Caki2 (cell line): Measurements from ENCODE around the gene ATXN1. TPM values are rescaled to one million over a fixed set of nuclear protein-coding genes. Genes with fewer than 3 reads are reported as not detected.

ENCODE experiments used
- DNase-seq: peaks from one replicate; pipeline ENCODE4 v3.0.0-alpha.2; 2015; ENCODE audit warnings: low read depth
- in situ Hi-C: cut with HindIII; loops from 2 replicates; pipeline ENCODE4 v1.10.0; 2016; ENCODE audit warnings: low sequenced_read_pairs, low pct_unique_long_range_greater_than_20kb, mixed read lengths
- total RNA-seq: library from RNA; depleted of rRNA; stranded (reverse); fragments of >200 nt; shearing (Covaris generic); gene quantifications from 2 replicates; pipeline ENCODE4 v1.2.3, GENCODE V29; 2014; ENCODE audit warnings: low replicate concordance

ATXN1 gene
- total RNA-seq, 1 experiment from 2014 or later: 23.8 TPM

DNA sequence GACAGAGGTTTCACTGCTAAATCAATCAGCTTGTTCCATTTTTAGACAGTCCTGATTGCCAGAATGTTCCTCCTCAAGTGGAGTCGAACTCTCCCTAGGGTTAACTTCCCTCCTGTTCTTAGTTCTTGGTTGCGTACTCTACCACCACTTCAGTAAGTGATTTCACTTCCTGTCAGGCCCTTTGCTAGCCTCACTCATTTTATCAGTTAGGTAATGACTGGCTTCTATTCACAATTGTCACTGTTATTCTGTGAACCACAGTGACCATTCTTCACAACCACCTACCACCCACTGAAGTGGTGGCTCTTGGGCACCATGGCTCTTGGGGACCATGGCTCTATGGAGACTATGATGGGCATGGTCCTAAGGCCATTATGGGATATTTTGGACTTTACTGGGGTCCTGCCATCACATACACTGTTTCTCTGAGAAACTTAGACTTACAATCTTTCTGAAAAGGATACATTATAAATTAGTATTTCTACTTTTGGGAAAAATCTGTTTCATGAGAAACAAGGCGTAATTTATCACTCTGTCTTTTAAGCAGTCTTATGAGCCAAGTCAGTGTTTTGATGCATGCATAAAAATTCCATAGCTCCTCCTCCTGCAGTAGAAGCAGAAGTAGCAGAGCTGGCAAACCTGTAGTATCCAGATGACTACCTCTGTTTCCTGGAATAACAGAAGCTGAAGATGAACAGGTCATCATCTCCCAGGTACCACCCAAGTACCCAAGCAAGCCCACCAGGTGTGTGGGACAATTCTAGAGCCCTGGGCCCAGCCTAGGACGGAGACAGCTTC, 66.3 kb downstream of the ATXN1 start:
- in situ Hi-C loops: no loop called here
- DNase-seq: no peak

DNA sequence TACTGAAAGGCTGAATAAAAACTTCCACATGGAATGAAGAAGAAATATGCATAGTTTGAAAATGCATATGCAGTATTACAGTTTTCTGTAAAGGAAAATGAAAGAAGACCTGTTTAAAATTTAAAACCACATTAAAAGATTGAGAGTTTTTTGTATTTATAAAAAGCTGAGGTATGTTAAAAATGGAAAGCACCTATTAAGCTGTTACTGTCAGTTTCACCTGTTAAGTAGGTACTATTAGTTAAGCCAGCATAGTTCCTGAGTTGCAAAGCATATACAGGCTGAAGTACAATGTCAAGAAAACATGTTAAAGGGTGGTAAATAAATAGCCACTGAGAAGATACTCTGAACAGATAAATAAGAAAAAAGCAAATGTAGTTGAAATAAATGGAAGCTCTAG, 69.9 kb downstream of the ATXN1 start:
- in situ Hi-C loops: no loop called here
- no peak for DNase-seq

DNA sequence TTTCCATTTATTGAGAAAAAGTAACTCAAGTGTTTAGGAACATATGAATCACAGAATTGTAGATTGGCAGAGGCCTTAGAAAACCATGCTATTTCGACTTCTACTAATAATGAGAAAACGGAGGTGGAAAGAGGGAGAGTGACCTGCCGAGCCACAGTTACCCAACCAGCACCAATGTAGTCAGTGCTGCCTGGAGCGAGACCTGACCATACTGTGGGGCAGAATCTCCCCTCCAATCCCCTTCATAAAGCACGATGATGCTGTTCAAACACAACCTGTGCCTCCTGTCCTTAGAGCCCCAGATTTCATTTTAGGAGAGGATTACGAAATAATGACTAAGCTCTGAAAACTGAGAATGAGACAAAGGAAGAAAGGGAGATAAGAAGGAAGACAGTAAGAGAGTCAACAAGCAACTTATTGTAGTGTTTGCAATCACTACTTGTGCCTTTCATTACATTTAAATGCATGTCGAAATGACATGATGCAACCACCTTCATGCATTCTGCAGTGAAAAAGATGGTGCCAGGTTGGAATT, 70.6 kb downstream of the ATXN1 start:
- DNase-seq: no peak
- in situ Hi-C loops: no loop called here

DNA sequence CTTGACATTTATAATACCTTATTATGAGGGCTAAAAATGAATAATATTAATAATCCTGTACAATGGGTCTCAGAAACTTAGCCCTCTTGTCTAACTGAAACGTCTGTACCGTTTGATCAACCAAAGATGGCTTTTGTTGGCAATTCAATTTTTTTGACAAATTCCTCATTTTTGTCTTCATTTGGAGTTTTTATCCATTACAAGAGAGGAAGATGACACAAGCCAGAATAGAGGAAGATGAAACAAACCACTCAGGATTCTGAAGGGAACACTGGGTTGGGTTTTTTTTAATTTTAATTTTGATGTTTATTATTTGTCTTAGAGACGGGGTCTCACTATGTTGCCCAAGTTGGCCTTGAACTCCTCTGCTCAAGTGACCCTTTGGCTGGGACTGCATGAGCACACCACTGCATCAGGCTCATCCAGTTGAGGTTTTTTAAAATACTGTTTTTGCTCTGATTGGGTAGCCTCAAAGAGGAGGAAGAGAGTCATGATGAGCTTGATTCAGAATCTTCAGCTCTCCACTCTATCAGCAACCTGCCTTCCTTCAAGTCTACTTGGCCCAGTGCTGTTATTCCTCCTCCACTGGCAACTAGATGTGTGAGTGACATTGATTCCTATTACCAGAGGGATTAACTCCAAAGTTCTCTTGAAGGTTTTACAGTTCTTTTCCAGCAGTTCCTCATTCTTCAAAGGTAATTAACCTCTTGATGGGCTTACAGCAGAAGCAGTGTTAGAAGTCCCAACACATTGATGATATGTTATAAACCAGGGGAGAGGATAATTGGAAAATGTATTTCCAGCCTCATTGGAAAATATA, 71.3 kb downstream of the ATXN1 start:
- in situ Hi-C loops: no loop called here
- no peak for DNase-seq

DNA sequence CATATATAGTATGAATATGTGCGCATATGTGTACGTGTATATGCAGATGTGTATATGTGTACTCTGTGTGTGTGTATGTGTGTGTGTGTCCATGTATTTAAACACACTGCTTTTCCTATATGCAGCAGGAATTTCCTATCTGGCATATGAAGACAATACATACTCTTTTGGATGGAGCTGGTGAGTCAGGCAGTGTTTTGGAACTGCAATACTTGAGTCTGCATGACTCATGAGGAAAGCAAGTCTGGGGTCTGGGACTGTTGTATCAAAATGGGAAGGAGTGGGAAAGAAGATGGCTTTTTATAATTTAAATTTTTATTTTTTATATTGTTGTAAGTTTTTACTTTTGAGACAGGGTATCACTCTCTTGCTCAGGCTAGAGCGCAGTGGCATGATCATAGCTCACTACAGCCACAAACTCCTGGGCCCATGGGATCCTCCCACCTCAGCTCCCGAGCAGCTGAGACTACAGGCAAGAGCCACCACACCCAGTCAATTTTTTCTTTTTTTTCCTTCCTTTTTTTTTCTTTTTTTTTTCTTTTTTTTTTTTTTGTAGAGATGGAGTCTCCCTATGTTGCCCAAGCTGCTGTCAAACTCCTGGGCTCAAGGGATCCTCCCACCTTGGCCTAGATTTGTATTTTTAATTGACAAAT, 72.2 kb downstream of the ATXN1 start:
- in situ Hi-C loops: no loop called here
- no peak for DNase-seq

DNA sequence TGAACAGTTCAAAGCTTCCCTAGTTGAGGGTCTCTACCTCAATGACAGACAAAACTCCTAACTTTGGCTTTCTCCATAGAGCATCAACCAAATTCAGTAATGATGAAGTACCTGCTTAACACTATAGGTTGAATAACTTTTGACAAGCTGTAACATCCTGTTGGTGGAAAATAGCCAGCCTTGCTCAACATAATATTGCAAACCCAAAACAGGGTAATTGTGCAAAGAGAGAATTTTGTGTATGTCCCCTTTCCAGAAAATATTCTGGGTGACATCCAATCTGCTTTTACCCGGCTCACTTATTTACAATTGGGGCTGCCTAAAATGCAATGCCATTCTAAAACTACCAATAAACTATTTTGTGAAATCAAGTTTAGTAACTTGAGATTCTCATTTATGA, 72.8 kb downstream of the ATXN1 start:
- in situ Hi-C loops: no loop called here
- DNase-seq: no peak

DNA sequence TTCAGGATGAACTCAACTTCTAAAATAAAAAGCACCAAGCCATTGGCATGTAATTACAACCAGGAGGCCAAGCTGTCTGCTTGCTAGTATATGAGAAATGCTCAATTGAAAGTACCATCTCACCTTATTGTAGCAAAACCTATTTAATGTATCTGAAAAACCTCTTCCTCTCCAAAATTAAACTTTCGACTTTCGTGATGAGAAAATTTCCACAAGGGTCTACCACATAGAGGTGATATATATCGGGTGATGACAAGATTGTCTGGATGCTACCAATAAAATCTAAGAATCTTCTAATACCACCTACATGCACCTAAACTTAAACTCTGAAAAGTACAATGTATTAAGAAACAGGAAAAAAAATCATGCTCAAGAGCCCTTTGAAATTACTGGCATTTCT, 74.2 kb downstream of the ATXN1 start:
- in situ Hi-C loops: no loop called here
- DNase-seq: no peak

DNA sequence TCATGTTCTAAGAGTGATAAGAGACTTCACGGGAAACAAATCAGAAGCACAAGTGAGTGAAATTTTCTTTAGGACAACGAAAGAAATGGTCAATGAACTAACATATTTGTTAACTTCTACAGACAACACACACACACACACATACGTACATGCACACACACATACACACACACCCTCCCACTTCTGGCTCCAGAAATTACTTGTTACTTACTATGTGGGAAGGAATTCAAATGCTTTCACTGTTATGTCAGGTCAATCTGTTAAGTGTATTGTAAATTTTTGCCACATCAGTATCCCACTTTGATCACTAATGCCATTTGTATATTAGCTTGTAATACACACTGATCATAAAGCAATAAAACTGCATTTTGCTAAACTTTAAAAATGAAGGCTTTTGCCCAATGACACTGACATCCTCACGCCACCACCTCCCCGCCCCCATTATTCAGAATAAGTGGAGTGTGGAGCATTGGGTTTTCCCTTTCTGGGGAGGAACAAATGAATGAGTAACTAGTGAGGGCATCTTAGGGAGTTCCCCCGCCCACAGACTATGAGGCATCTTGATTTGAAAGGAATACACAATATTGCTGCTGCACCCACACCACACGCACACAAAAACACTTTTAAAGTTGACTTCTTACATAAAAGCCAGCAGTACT, 76.2 kb downstream of the ATXN1 start:
- peak; percentile 89 for DNase-seq
- in situ Hi-C loops: no loop called here

DNA sequence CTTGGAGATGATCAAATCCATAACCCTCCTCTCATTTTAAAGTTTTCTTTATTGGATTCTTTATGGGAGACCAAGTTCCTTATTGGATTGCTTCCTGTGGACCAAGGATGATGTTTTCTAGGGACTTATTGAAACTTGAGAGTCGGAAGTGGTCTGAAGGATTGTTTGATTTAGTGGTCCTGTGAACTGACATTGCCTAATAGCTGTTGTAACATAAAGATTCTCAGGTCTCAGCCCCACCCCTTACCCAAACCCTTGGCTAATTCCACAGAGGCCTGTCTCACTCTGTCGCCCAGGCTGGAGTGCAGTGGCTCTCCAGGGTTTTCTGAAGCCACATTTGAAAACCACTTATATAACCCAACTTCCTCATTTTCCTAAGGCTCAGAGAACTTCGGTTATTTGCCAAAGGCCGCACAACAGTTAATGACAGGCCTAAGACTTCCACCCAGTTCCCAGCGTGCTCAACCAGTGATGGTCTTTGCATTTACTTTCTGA, 77.0 kb downstream of the ATXN1 start:
- in situ Hi-C loops: no loop called here

DNA sequence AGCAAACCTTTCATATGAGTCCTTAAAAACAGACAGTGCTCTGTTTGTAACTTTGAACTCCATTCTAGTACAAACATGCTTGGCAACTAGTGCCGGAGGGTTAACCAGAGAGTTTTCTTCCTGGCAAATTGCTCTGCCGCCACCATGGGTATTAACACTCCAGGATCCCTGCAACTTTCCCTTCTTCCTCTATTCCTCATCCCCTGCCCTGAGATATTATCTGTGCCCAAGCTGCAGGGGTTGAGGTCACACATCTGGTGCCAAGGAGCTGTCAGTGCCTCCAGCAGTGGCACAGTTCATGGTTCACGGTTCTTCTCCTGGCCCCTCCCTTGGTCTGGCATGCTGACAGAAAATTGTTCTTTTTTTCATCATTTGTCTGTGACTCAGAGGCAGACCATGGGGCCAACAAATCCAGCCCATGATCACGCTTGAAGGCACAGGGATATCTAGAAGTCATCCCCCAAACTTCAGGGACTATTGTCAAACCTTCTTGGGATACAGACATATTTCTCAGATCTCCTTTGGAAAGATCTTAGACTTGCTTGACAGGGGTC, 77.5 kb downstream of the ATXN1 start:
- peak; percentile 96 for DNase-seq
- in situ Hi-C loops: no loop called here

More for the DNA sequence above, 77.0 kb downstream of the ATXN1 start:
- no peak for DNase-seq

DNA sequence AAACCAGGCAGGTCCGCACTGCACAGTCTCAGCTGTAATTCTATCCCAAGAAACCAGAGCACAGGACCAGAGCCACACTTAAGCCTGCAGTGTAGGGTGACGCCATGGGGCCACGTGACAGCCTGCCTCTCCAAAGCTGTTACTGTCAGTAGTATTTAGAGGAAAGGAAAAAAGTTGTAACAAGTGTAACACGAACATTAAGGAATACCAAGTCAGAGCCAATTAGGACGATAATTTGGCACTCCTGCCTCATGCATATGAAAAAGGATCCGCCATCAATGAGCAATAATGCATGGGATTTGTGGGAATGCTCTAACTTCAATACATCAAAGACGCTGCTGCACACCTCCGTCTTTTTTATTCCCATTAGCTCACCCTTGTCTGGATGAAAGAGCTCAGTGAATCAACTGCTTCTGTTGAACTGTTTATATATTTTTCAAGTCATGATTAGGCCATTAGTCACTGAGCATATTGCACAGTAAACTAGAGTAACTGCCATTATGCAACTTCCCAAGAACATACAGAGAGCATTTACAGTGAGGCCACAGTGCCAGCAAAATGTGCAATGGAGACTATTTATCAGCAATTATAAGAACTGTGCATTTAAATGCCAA, 79.9 kb downstream of the ATXN1 start:
- DNase-seq: peak; percentile 92
- in situ Hi-C loops: no loop called here

DNA sequence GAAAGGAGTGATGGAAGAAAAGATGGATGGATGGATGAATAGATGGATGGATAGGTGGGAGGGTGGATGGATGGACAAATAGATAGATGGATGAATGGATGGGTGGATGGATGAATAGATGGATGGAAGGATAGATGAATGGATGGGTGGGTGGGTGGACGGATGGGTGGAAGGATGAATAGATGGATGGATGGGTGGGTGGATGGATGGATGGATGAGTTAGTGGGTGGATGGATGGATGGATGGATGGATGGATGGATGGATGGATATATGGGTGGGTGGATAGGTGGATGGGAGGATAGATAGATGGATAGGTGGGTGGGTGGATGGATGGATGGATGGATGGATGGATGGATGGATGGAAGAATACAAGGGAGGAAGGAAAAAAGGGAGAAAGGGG, 82.2 kb downstream of the ATXN1 start:
- in situ Hi-C loops: no loop called here
- DNase-seq: no peak

DNA sequence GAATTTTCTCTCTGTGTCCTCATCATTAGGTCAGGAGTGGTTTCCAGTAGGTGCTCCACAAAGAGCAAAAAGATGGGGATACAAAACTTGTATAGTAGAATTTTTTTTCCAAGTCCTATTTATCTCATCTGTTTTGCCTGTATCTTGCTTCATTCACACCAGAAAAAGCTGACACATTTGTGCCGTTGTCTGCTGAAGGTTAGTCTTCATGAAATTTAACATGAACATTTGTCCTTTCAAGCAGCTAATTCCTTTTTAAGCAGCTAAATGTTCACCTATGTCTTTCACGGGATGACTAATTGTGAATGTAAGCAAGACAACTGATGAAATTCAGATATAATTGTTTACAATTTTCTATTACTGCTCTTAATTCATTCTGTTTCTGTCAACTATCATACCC, 83.8 kb downstream of the ATXN1 start:
- DNase-seq: no peak
- in situ Hi-C loops: no loop called here

DNA sequence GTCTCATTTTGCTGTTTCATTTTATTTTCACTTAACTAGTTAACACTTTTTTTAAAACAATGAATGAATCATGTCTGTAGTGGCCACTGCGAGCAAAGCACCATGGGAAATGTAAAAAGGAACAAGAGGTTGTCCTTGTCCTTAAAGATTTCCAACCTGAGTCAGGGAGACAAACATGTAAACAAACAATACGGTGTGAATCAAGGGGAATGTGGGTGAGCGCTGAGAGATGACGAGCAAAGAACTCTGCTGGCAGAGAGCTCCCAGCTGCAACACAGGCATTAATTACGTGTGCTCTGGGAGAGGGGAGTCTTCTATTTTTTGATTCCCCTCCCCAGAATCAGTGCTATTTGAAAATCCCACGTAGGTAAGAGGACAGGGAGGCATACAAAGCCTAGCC, 84.3 kb downstream of the ATXN1 start:
- in situ Hi-C loops: no loop called here
- peak; percentile 82 for DNase-seq

DNA sequence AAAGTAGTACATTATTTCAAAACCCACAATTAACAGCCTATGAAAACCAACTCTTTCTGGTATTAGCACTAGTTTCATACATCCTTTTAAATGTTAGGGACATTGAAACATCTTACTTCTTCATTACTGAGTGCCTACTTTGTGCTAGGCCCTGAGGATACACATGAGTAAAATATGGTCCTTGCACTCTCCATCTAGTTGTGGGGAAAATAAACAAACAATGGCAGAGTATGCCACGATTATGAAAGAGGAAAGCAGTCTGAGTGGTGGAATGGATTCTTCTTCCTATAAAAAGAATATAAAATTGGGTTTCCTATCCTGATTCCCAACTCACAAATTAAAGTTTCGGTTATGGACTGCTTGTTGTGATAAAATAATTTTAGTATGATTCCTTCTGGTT, 84.9 kb downstream of the ATXN1 start:
- in situ Hi-C loops: no loop called here
- no peak for DNase-seq

DNA sequence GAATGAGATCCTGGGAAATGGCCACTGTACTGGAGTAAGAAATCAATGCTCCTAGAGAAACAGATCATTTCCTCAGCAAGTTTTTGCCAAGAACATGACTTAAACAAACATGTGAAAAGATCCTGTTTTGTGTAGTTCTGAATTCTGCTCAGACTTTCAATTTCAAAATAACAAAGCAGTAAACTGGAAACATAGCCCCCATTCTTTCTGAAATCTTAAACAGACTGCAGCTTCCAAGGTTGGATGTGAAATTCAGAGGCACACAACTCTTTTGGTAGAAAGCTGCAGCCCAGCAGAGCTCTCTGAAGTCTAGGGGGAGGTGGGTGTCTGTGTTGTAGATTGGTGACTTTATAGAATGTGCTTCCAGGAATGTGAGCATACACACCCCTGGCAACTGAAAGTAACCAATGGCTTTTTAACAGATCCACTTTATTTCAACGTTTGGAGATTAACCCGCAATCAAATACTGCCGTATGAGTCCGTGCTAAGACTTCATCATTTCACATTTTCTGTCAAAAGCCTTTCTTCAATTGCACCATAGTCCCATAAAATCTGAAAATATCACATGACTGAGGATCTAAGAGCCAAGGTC, 86.4 kb downstream of the ATXN1 start:
- DNase-seq: no peak
- in situ Hi-C loops: no loop called here
